OCI-M1 (cell line): Measurements from ENCODE around the gene SLC6A13.
"Not testable (repeated sequence)": the region's sequence is repeated elsewhere in the genome, so short reads cannot be mapped to it uniquely, and the experiment has no call there.

Experiments
- DNase-seq: peaks from one replicate; lab custom pipeline; 2025; lab: John Stamatoyannopoulos, UW

SLC6A13 gene

DNA sequence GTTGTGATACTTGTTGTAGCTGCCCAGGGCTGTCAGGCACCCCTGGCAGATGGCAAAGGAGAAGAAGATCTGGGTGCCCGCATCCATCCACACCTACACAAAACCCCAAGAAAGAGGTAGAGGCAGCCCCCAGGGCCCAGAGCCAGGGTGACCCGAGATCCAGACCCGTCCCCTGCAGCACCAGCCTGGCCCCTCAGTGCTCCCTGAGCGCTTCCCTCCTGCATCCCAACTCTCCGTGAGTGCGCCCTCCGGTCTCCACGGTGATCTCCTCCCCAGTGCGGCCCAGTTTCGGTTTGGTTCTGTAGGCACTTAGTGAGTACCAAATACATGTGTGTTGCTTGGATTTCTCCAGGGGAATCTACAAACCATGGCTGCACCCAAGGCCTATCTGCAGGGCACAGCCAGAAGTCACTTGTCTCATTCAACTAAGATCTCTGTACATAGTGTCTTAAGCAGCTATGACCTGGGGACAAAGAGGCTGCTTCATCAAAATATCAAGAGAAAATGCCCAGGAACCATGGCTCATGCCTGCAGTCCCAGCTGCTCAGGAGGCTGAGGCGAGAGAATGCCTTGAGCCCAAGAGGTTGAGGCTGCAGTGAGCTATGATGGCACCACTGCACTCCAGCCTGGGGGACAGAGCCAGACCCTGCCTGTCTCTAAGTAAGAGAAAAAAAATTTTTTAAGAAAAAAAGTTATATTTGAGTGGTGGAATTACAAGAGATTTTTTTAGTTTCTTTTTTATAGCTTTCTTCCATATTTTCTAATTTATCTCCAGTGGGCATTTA lies 64.5 kb downstream of the SLC6A13 start:
- DNase-seq, result no peak

DNA sequence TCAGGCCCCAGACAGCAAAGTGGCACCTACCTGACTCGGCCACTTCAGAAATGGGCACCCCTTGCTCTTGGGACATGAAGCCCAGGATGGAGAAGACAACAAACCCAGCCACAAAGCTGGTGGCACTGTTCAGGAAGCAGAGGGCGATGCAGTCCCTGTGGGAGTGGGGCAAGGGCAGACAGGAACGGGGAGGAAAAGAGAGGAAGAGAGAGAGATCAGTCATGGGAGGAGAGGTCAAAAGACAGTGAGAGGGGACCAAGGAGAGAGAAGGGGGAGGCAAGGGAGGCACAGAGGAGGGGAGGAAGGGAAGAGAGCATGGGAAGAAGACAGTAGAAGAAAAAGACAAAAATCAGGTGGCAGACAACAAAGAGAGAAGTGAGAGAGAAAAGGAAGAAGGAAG lies 65.3 kb downstream of the SLC6A13 start:
- DNase-seq, result no peak

DNA sequence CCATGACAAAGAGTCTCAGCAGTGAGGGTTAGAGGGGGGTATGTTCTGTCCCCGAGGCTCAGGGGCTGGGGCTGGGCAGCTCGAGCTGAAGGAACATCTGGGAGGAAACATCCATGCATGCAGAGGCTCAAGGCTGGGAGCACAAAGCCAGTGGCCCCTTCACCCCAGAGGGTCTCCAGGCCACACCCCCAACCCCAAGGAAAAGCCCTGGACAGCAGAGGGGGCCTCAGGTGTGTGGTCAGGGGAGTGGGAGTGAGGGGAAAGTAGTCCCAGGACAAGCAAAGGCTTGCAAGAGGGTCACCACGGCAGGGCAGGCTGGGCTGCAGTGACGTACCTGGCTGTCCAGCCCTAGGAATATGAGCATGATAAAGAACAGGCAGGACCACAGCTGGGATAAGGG lies 66.2 kb downstream of the SLC6A13 start:
- no peak for DNase-seq

DNA sequence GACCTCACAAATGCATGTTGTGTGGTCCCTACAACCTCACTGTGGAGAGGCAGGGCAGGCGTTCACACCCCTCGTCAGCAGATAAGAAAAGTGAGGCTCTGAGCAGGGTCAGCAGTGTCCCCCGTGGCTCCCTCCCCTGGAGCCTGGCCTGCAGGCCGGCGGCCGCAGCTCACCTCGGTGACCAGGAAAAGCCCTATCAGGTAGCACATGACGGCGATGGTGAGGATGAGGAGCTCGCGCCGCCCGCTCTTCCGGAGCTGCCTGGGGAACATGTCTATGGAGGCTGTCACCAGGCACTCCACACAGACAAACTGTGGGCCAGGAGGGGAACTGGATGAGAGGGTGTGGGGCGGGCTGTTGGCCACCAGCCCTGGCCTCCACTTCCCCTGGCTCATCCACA lies 66.7 kb downstream of the SLC6A13 start:
- no peak for DNase-seq

DNA sequence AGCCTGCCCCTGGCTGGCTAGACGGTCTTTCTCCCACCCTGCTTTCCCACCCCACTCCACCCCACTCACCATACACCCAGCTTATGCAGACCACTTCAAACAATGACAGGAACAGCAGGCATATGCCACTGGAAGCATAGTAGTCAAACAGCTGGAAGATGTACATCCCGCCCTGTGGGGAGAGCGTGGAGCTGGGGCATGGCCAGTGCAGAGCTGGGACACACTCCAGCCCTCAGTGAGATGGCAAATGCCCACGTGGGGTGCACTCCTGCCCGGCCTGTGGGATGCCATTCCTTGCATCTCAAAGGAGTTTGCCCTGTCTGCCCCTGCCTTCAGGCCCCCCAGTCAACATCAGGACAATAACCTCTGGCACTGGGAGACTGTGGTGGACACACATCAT lies 67.5 kb downstream of the SLC6A13 start:
- DNase-seq, result no peak

DNA sequence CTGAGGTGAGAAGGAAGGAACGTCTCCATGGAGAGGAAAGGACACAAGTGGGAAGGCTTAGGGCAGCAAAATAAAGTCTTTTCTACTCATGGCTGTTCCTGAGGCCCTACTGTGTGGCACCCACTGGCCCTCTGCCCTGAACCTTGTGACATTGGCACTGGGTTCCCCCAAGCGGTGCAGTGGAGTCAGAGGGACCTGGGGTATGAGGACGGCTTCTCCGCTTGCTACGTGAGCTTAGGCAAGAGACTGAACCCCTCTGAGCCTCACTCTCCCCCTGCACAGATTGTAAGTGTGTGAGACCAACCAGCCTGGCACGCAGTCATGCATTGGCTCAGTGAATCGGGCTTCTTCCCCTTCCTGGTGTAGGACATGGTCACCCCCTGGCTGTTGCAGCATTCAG lies 68.4 kb downstream of the SLC6A13 start:
- no peak for DNase-seq

DNA sequence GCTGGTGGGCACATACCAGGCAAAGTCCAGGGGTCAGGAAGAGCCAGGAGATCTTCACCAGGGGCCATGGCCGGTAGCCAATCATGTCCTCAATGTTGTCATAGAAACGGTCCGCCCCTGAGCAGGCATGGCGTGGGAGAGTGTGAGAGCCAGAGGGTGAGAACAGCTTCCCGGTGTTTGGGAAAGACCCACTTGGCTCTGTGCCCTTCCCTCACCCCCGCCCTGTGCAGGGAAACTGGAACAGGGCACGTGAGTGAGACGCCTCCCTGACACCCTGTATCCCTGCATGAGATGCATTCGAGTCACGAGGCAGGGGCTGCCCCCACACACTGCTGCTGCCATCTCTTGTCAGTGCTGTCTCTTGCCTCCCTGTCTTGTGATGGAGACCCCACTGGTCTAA lies 69.4 kb downstream of the SLC6A13 start:
- DNase-seq, result no peak

DNA sequence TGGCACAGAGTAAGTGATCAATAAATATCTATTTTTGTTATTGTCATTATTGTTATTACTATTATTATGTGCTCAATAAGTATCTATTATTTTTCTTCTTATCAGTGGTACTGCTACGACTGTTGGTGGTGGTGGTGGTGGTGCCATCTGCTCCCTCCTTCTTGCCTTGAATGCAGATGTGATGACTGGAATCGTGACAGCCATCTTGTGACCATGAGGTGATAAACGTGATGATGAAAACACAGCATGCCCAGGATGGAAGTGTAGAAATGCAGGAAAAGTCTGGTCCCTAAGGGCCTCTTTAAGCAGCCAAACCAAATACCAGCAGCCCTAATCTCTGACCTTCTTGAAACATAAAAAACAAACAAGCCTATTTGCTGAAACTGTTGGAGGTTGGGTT lies 71.1 kb downstream of the SLC6A13 start:
- DNase-seq, result no peak

DNA sequence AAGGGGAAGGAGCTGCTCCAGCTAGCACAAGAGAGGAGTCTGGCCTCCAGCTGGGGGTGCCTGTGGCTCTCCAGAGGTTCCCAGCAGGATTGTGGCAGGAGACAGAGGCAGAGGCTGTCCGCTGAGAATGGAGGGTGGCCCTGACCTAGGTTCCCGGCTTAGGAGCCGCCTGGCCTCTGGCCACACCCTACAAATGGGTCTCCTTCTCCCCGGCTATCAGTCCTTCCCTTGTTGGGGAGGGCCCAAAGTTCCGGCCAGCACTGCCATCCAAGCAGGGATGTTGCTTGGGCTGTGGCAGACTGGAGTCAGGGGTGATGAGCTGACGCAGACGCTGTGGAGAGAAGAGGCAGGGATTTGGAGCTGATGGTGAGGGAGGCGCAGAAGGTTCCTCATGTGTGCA lies 71.8 kb downstream of the SLC6A13 start:
- no peak for DNase-seq

DNA sequence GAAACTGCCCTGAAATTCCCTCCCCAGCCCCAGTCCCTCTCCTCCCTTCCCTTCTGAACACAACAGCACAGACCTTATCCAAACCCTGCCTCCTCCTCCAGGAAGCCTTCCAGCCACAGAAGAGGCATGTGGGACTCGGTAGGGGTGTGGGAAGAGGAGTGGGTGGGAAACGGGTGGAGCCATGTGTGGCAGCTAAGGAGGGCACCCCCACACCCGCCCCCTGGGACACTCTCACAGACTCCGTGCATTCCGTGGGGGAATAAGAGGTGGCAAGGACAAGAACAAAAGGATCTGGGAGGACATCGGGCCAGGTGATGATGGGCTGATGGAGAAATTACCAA lies 73.0 kb downstream of the SLC6A13 start:
- no peak for DNase-seq

DNA sequence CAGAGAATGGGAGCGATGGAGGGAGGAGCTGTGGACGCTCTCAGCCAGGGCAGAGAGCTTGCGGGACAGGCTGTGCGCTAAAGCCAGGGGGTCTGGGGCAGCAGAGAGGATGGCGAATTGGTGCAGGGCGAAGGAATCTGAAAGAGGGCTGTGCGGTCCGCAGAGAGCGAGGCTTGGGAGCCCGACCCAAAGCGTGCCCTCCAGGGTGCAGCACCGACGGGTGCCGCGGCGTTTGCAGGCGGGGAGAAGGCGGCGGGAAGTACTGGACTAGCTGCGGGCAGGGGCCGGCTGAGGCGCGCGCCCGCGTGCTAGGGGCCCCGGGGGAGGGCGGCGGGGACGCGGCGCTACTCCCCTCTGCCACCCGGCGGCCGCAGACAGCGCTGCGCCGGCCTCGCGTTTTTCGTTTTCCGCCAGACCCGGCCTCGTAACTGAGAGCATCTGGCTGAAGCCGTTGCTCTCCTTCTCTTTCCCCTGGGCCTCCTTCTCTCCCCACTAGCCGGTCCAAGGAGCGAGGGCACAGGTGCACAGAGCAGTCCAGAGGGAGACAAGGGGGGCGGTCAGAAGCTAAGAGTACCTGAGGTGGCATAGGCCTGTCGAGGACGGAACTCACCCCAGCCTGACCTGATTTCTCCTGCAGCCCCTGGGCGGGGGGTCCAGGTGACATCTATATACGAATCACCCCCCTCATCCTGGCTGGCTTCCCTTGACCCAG lies 73.6 kb downstream of the SLC6A13 start:
- peak; percentile 42 for DNase-seq

DNA sequence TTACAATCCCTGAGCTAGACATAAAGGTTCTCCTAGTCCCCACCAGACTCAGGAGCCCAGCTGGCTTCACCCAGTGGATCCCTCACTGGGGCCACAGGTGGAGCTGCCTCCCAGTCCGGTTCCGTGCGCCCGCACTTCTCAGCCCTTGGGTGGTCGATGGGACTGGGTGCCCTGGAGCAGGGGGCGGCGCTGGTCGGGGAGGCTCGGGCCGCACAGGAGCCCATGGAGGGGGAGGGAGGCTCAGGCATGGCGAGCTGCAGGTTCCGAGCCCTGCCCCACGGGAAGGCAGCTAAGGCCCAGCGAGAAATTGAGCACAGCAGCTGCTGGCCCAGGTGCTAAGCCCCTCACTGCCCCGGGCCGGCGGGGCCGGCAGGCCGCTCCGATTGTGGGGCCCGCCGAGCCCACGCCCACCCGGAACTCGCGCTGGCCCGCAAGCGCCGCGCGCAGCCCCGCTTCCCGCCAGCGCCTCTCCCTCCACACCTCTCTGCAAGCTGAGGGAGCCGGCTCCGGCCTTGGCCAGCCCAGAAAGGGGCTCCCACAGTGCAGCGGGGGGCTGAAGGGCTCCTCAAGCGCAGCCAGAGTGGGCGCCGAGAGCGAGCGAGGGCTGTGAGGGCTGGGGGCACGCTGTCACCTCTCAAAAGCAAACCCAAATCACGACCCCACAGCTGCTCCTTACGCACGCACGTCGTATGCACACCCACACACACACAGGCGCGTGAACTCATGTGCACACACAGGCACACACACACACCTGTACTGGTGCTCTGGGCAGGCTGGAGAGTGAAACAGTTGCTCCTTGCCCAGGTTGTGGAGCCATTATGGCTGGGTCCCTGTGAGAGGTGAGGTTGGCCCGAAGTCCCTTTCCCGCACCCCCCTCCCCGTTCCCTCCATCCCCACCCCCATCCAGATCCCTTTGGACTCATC lies 74.4 kb downstream of the SLC6A13 start:
- not testable (repeated sequence) for DNase-seq

DNA sequence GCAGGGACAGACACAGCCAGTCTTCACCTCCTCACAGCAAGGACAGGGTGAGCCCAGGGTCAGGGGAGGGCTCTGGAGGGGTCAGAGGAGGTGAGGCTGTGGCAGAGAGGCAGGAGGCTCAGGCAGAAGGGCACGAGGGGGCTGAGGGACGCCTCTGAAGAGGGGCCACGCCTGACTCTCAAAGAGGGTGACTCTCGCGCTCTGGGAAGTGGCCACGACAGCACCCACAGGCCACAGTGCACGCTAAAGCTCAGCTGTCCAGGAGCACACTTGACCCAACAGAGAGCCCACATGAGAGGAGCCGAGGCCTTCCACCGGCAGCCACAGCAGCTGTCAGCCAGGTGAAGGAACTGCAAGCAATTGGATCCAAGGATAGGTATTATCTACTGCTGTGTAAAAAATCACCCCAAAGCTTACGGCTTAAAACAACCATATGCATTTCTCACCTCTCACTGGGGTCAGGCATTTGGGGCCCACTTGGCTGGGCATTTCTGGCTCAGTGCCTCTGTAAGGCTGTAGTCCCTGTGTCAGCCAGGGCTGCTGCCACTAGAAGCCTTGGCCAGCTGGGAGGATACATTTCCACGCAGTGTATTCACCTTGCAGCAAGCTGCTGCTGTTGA lies 76.5 kb downstream of the SLC6A13 start:
- no peak for DNase-seq

DNA sequence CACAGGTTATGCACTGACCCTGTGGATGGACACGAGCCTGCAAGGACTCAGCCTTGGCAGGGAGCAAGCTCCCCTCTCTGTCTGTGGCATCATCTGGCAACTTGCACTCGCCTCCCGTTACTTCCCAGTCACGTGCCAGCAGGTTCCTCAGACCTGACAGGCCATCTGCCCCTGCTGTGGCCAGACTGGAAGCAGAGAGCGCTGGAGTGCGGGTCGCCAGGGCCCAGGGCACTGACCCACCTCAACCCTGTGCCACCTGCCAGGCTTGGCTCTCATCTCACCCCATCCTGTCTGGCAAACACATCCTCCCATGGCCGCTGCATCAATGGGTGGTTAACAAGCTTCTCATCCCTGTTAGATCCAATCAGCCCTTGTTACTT lies 77.1 kb downstream of the SLC6A13 start:
- no peak for DNase-seq

DNA sequence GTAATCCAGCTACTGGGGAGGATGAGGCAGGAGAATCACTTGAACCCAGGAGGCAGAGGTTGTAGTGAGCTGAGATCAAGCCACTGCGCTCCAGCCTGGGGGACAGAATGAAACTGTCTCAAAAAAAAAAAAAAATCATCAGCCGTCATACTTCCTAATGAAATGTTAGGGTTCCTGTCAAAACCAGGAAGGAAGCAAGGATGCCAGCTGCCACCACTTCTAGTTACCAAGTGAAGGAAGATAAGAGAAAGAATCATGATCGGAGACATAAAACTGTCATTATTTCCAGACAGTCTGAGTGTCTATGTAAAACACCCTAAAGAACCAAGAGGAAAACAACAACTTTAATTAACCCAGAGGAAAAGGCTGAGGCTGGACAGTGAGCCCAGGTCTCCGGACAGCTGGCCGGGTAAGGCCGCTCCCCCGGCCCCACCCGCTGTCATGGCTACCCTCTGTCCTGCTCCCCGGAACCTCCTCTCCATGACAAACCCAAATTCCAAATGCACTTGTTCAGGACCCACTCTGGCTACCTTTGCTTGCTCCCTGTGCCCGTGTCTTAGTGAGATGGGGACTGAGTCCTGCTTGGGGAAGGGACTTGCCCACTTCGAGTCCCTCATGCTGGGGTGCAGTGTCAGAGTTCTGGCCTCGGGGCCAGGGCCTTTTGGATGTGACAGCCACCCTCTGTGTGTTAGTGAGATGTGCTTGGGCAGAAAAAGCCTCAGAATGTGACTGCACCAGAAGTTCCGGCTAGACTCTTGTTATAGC lies 77.6 kb downstream of the SLC6A13 start:
- DNase-seq, result no peak

DNA sequence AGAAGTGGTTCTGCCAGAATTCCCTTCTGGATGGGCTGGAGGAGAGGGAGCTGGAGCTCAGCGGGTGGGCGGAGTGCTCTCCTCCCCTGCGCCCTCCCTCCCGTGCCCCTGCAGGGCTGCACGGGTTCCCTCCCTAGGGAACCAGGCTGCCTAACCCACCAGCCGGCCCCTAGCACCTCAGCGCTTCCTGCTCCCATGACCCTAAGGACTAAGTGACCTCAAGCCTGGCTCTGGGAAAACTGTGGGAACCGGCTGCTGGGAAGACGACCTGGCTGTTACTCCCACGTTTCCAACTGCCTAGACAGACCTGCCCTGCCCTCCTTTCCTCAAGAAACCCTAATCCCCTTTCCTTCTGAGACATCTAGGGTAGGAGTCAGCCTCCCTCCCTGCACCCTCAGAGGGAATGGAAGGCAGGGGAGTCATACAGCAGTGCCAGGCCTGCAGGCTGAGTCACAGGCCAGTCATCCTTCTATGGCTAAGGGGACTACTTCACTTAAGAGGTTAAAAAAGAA lies 80.2 kb downstream of the SLC6A13 start:
- peak; percentile 31 for DNase-seq

DNA sequence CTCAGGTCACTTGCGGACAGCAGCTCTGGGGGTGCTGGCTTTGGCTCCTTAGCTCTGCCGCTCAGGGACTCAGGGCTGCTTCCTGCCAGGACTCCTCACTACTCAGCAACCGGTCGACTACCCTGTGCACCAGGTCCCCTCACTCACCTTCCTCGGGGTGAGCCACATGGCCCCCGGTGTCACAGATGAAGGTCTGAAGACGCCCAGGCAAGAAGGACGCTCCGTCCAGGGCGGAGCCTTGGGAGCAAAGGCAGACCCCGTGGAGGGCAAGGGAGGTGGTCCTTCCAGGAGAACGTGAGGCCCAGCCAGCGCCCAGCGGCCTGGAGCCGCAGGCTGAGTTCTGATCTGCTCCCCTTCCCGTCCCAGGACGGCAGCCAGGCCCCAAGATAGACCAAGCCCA lies 80.7 kb downstream of the SLC6A13 start:
- no peak for DNase-seq

DNA sequence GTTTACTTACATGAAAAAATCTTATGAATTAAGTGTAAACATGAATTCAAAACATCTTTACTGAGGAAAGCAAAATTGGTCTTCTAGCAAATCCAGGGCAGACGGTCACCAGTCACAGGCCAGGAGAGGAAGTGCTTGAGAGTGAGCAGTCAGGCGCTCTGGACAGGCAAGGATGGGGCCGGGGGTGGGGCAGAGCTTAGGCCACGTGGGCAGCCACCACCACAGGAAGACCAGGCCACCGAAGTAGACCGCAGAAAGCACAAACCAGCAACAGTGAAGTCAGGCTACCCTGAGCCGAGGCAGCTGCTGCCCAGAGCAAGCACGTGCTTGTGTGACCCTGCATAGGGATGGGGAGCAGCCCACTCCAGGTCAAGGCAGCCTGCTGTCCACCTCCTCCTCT lies 82.2 kb downstream of the SLC6A13 start:
- DNase-seq, result peak; percentile 86

DNA sequence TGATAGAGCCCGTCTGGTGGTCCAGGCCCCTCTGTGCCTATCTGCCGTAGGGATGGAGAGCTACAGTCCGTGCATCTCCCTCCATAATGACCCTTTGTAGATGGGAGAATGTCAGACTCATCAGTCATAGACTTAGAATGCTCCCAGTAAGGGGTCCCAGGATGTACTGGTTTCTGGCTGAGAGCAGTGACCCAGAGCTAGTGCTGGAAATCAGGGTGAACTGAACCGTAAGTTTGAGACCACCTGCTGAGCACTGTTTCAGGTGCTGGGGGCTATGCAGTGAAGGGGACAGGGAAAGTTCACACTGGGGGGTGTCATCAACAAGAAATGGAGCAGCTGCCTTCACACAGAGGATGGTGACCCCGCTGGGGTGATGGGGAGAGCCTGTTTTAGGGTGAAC lies 82.8 kb downstream of the SLC6A13 start:
- DNase-seq, result no peak

DNA sequence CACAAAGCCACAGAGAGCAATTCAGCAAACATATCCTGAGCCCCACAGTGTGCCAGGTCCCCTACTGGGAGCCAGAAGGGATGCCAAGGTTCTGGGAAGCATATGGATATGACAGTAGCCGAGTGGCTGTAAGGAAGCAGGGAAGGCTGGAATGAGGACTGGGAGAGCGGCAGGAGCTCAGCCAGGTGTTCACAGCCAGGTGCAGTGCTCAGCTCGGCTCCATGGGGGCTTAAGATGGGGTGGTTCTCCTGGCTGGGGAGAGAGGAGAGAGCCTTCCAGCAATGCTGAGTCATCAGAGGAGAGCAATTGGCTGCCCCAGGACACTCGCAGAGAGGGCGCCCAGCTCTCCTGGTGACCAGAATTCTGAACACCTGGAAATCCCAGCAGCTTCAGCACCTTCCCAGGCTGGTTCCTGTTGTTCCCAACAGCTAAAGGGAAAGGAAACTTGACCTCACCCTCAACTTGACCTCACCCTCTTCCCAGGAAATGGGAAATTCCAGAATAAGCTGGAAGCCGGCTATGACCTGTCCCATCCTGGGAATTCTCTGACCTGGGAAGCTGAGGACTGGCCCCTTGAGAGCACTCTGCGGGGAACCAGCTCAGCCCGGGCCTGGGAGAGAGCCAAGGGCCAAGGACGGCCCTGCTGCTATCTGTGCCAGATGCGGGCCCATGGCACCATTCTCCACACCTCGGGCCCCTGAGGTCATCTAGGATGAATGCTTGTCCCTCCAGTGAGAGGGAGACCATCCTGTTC lies 83.3 kb downstream of the SLC6A13 start:
- DNase-seq, result no peak

DNA sequence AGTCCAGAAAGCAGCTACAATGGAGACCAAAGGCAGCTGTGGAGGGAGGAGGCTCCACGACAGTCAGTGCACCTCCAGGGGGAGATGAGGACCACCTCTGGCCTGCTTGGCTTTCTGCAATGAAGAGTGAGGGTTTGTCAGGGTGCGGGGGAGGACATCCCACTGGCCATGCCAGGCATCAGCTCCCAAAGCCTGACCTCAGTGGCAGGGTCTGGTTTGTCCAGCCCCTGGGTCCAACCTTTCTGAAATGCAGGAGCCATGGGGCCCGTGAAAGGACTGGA lies 83.9 kb downstream of the SLC6A13 start:
- DNase-seq, result no peak
